Hematopoietic multipotent progenitor cell treated with erythropoietin and hydrocortisone succinate and interleukin-3 and kit ligand, for 15 days (in vitro differentiated cells): ENCODE measurements around the gene ISYNA1.

Experiments
- DNase-seq: peaks from one replicate; pipeline ENCODE4 v3.0.0-alpha.2; 2015; ENCODE audit warnings: low spot score

ISYNA1 gene

DNA sequence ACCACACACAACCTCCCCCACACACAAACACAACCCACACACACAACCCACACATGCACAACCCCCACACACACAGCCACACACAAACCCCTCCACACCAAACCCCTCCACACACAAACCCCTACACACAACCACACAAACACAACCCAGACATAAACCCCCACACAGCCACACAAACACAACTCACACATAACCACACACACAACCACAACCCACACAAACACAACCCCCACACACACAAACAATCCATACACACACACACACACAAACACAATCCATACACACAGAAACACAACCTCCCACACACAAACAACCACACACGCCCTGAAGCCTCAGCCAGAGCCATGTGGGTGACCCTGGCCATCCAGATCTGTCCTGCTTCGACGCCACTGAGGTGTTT lies 30.0 kb upstream of the ISYNA1 start:
- no peak for DNase-seq

- DNase-seq, result no peak
Measured at GRCh38 chr19:18466354-18466753, 28.4 kb upstream of the ISYNA1 start.

DNA sequence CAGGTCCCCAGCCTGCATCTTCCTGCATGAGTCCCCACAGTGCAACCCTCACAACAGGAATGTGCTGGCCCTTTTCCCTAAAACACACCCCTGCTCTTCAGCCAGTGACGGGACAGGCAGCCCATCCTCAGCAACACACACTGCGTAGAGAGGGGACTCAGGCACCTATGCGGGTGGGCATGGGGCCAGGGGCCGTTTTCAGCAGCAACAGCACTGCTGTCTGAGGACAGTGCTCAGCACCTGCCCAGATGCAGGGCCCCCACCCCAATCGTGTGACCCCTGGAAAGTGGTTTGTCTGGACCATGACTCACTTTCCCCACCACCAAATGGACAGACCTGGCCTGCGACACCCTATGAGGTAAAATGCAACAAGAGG lies 28.0 kb upstream of the ISYNA1 start:
- no peak for DNase-seq

GRCh38 chr19:18465214-18465963 lies 27.5 kb upstream of the ISYNA1 start:
- DNase-seq, result no peak

GRCh38 chr19:18464646-18465045 lies 26.7 kb upstream of the ISYNA1 start:
- DNase-seq, result no peak

DNA sequence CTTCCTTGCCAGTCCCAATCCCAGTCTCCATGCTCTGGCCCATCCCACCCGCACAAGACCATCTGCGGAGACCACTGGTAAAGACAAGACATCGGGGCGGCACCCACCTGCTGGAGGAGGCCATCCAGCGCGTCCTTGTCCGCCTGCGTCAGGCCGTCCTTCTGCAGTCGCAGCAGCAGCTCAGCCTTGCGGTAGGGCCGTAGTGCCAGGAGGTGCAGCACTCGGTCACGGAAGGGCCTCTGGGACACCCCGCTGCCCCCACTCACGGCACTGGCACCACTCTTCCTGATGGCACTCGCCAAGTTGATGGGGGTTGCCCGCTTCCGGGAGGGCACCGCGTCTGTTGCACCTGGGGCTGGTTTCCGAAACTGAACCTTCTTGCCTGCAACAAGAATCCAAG lies 23.5 kb upstream of the ISYNA1 start:
- no peak for DNase-seq

GRCh38 chr19:18460900-18461299 lies 23.0 kb upstream of the ISYNA1 start:
- no peak for DNase-seq

DNA sequence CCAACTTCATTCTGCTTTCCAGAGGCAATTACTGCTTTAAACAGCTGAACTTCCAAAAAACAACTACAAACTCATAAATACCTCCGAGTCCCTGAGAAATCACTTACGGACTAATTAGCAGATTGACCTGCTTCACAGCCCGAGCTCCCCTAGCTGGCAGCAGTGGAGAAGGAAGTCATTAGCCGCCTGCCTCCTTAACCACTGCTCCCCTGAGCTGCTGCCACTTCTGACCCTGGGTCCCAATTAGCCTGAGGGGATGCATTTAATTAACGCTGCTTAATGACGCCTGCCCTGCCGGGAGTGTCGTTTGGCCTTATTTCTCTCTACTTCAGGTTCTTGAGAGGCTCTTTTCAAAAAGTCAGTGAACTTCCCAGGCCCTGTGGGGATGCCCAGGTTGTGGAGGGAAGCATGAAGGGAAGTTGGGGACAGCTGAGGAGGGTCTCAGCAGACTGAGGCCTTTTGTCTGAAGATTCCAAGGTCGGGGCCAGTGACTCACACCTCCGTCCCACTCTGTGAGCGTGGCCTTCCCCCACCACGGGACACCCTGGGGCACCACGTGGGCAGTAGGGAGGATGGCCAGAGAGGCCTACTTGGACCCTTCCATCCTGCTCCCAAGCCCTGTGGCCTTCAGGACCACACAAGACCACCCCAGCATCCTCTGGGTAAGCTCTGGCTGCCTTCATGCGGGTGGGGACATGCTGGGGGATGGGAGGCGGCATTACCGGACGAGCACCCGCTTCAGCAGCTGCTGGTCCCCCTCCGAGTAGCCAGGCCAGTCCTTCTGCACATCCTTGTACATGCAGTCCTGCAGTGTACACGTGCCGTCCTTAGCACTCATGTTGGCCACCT lies 19.8 kb upstream of the ISYNA1 start:
- no peak for DNase-seq

- DNase-seq, result no peak
Measured at GRCh38 chr19:18456974-18457373, 19.0 kb upstream of the ISYNA1 start.

DNA sequence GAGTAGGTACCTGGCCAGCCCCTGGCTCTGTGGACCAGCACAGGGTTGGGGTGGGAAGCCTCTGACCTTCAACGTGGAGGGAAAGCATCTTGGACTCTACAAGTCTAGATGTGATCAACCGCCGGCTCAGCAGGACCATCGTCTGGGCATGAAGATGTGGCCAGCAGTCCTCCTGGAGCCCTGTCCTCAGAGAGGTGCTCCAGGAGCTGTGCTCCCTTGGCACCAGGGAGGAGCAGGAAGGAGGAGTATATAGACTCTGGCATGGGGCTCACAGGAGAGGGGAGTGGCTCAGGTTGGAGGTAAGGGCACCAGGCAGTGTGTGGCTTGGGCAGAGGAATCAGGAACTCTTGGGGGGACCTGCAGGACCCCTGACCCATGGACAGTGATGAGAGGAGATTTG lies 18.3 kb upstream of the ISYNA1 start:
- DNase-seq, result no peak

DNA sequence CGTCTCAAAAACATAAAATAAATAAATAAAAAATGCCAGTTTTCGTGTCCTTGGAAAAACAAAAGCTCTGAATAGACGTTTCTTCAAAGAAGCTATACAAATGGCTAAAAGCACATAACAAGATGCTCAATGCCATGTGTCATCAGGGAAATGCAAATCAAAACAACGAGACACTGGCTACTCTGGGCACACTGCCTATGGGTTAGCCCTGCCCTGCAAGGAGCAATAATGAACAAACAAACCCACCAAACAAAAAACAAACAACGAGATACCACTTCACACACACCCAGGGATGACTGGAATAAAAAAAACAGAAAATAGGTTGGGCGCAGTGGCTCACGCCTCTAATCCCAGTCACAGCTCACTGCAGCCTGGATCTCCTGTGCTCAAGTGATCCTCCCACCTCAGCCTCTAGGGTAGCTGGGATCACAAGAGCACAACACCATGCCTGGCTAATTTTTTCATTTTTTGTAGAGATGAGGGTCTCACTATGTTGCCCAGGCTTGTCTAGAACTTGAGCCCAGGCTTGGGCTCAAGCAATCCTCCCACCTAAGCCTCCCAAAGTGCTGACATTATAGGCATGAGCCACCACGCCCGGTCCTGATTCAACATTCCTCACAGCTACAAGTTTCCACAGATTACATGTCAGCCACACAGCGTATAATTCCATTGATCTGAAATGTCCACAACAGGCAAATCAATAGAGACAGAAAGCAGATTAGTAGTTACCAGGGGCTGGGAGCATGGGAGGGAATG lies 15.5 kb upstream of the ISYNA1 start:
- DNase-seq, result no peak

DNA sequence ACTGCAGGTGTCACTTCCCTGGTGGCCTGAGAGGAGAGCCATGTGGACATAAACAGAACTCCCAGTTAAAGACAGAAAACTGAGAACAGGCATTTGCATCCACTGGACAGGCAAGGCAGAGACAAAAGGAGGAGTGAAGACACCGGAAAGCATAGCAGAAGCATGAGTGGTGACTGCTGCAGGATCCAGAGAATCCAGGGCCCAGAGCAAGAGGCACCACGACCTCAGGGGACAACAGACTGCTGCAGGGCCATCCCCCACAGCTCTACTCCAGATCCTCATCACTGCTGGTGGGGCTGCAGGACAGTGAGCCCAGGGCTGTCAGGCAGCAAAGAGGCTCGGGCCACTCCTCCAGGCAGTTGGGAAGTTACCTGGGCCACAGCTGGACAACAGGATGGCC lies 14.5 kb upstream of the ISYNA1 start:
- no peak for DNase-seq

DNA sequence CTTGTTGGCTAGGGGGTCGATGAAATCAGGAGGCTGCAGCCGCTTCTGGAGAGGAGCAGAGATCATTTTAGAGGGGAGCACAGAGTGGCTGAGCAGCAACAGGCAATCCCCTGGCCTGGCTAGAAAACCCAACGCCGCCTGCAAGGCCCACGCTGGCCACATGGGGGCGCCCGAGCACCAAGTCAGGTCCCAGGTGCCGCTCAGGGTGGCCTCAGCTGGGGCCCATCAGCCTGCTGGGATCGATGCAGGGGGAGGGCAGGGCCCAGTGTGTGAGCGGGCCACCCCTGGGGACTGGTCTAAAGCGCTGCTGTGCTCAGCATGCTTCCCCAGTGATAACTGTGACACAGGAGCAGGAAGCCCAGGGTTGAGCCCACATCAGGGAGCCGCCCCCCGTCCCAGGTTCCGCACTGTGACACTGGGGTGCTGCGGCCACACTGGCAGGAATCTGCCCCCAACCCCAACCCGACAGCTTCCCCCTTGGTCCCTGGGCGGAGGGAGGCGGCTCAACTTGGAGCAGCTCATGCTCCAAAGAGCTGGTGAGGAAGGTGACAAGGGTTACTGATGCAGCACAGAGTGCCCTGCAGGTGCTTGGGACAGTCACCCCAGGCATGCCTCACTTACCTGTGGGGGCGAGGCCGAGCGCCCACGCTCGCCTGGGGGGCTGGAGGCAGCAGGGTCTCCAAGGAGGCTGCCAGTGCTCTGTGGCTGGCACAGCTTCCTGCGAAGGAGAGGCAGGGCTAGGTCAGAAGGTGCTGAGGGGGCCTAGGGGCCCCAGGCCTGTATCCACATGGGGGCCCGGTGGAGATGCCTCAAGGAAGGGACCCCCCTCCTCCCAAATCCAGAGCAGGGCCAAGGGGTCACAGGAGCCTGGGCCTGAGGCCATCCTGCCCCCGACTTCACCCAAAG lies 13.3 kb upstream of the ISYNA1 start:
- peak; percentile 82 for DNase-seq

GRCh38 chr19:18450021-18450930 lies 12.3 kb upstream of the ISYNA1 start:
- DNase-seq, result no peak

DNA sequence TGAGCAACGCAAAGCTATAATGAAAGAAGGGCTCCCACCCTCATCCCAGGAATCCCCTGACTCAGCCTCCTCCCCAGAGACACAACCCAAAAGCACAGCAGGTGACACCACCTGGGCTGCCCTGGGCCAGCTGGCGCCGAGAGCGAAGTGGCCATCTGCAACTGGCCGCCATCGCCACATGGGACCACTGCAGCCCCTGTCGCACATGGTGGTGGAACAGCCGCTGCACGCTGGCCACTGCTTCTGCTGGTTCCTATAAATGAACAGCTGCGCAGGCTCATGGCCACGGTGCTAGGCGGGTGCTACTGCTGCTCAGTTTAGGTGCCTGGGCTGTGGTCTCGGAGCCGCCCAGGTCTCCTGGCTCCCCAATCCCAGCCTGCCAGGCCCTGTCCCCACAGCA lies 11.6 kb upstream of the ISYNA1 start:
- DNase-seq, result no peak

GRCh38 chr19:18446811-18447359 lies 9.0 kb upstream of the ISYNA1 start:
- no peak for DNase-seq

GRCh38 chr19:18446145-18446810 lies 8.3 kb upstream of the ISYNA1 start:
- DNase-seq, result no peak

- no peak for DNase-seq
Measured at GRCh38 chr19:18445262-18445948, 7.5 kb upstream of the ISYNA1 start.

DNA sequence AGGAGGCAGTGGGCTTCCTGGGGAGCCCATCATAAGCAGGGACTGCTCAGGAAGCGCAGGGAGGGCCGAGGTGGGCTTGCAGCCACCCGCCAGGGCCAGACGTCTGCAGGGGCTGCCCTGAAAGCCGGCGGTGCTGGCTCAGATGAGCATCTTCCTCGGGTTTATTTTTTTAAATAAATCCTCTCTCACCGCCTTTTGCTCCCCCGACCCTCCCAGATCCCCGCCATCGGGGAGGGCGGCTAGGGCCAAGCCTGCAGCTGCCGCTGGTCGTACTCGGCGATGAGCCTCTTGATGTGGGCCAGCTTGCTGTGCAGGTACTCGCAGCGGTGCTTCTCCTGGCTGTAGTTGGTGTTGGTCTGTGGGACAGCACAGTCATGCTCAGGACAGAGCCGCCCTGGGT lies 6.6 kb upstream of the ISYNA1 start:
- no peak for DNase-seq
